ENCODE measurements around the gene RASGRP1.

RASGRP1 gene

DNA sequence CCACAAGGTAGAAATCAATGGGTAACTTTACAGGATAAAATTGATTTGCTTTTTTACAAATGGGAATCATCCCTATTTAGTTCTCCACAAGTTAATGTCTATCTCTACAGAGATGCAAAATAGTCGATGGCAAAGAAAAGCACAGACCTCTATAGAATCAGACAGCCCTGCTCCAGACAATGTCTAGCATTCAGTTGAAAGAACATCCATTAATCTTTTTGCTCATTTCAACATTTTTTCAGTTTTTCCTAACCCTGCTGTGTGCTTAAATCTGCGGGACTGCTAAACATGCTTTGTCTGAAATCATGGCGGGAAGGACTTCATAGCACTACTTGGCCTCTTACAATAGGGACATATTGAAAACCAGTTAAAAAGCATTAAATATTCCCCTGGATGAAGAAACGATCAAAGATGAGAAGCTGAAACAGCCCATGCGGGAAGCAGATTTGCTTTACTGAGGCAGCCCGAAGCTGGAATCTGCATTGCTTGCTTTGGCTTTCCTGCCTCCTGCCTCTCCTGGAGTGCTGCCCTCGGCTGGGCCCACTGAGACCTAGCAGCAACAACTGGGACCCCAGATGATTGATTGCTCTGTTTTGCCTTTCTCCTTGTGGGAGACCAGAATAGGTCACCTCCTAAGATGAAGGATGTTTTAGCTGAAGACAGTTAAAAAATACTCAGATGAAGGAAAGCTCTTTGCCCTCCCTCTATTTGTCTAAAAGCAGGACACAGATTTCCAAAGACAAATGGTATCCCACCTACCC is 38.5 kb upstream of the RASGRP1 start:
- TF ChIP-seq, protein P1, sequence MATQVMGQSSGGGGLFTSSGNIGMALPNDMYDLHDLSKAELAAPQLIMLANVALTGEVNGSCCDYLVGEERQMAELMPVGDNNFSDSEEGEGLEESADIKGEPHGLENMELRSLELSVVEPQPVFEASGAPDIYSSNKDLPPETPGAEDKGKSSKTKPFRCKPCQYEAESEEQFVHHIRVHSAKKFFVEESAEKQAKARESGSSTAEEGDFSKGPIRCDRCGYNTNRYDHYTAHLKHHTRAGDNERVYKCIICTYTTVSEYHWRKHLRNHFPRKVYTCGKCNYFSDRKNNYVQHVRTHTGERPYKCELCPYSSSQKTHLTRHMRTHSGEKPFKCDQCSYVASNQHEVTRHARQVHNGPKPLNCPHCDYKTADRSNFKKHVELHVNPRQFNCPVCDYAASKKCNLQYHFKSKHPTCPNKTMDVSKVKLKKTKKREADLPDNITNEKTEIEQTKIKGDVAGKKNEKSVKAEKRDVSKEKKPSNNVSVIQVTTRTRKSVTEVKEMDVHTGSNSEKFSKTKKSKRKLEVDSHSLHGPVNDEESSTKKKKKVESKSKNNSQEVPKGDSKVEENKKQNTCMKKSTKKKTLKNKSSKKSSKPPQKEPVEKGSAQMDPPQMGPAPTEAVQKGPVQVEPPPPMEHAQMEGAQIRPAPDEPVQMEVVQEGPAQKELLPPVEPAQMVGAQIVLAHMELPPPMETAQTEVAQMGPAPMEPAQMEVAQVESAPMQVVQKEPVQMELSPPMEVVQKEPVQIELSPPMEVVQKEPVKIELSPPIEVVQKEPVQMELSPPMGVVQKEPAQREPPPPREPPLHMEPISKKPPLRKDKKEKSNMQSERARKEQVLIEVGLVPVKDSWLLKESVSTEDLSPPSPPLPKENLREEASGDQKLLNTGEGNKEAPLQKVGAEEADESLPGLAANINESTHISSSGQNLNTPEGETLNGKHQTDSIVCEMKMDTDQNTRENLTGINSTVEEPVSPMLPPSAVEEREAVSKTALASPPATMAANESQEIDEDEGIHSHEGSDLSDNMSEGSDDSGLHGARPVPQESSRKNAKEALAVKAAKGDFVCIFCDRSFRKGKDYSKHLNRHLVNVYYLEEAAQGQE (IDR thresholded peaks at IDR 0.05; ENCODE audit: insufficient read depth in 1 of 2, low read depth in 2 of 2, low read length in 2 of 2) = no peak
- TF ChIP-seq TAF1 (IDR thresholded peaks at IDR 0.05; ENCODE audit: borderline replicate concordance, insufficient read depth, low read length) (no peak), SIN3A (IDR thresholded peaks at IDR 0.05; ENCODE audit: borderline replicate concordance, insufficient read depth, low read length) (no peak)

DNA sequence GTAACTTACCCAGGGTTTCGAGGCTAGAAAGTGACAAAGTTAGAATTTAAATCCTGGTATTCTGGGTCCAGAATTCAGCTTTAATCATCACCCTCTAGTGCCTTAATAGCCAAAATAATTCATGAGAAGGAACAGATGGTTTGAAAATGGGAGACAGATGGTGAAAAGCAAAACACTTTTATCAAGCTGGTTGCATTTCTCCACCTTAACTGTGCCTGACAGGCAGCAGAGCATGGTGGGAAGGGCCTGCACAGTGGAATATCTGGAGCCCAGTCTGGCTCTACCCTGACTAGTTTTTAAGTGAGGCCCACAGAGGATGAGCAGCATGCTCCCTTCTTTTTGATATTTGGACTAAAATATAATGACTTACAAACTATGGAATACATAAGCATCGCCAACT is 35.6 kb upstream of the RASGRP1 start:
- TF ChIP-seq, protein P1 (IDR thresholded peaks at IDR 0.05; ENCODE audit: insufficient read depth in 1 of 2, low read depth in 2 of 2, low read length in 2 of 2) = no peak
- no peak for TF ChIP-seq FOXP2 (optimal IDR thresholded peaks at IDR 0.05; ENCODE audit: borderline replicate concordance, extremely low read depth, extremely low read length, insufficient read depth)
- TF ChIP-seq SIN3A (IDR thresholded peaks at IDR 0.05; ENCODE audit: borderline replicate concordance, insufficient read depth, low read length) = no peak
- no peak for TF ChIP-seq TAF1 (IDR thresholded peaks at IDR 0.05; ENCODE audit: borderline replicate concordance, insufficient read depth, low read length)
- no peak for TF ChIP-seq POLR2AphosphoS5 (IDR thresholded peaks at IDR 0.05; ENCODE audit: low read depth, low read length)

DNA sequence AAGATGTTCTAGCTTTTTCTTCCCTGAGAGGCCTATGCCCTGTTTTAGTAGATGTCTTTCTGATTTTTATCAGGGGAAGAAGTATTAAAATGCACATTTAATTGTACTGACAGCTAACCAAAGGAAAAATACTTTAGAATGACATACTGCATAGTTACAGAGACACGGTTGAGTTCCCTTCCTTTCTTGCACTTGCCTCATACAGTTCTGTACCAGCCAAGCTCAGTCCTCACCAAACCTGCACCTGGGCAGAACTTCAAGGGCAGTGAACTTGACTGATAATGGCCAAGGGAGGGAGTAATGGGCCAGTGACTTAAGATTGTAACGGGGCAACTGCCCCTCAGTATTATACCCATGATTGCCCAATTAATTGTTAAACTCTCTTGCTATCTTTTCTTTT is 34.1 kb upstream of the RASGRP1 start:
- TF ChIP-seq FOXP2 (optimal IDR thresholded peaks at IDR 0.05; ENCODE audit: borderline replicate concordance, extremely low read depth, extremely low read length, insufficient read depth) (no peak), POLR2AphosphoS5 (IDR thresholded peaks at IDR 0.05; ENCODE audit: low read depth, low read length) (no peak), SIN3A (IDR thresholded peaks at IDR 0.05; ENCODE audit: borderline replicate concordance, insufficient read depth, low read length) (no peak), TAF1 (IDR thresholded peaks at IDR 0.05; ENCODE audit: borderline replicate concordance, insufficient read depth, low read length) (no peak)
- TF ChIP-seq, protein P1 (IDR thresholded peaks at IDR 0.05; ENCODE audit: insufficient read depth in 1 of 2, low read depth in 2 of 2, low read length in 2 of 2) = no peak

DNA sequence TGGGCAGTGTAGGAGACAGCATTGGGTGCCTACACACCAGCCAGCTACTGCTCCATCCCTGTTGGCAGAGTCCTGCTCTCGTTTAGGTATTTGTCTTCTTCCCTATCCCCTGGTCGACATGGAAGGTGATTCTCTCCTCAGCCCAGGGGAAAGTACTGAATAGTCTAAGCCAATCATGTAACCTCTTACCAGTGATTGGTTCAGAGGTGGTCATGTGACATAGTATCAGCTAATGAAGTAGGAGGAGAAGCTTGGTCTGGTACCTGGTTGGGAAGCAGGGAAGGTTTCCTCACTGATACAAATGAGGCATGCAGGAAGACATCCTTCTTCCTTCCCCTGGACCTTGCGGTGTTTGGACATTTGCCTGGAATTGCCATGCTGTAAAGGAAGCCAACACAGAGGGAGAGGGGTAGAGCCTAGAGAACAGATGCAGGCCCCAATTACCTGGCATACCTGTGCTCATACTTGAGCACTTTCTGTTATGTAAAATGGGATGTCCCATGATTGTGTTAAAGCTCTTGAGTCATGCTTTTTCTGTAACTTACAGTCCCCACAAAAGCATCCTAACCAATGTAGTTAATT is 32.7 kb upstream of the RASGRP1 start:
- no peak for TF ChIP-seq SIN3A (IDR thresholded peaks at IDR 0.05; ENCODE audit: borderline replicate concordance, insufficient read depth, low read length)
- TF ChIP-seq POLR2AphosphoS5 (IDR thresholded peaks at IDR 0.05; ENCODE audit: low read depth, low read length) = no peak
- TF ChIP-seq TAF1 (IDR thresholded peaks at IDR 0.05; ENCODE audit: borderline replicate concordance, insufficient read depth, low read length) = no peak
- no peak for TF ChIP-seq FOXP2 (optimal IDR thresholded peaks at IDR 0.05; ENCODE audit: borderline replicate concordance, extremely low read depth, extremely low read length, insufficient read depth)
- TF ChIP-seq, protein P1 (IDR thresholded peaks at IDR 0.05; ENCODE audit: insufficient read depth in 1 of 2, low read depth in 2 of 2, low read length in 2 of 2) = no peak

All from PFSK-1 (cell line).